T-helper 17 cell (primary cell): Measurements from ENCODE around the gene ORC5. TPM values are rescaled to one million over a fixed set of nuclear protein-coding genes. Genes with fewer than 3 reads are reported as not detected.
"Not testable (repeated sequence)": the region's sequence is repeated elsewhere in the genome, so short reads cannot be mapped to it uniquely, and the experiment has no call there.

ENCODE experiments used
- ATAC-seq: fragments of 150-1000 bp; cut with Tn5 transposase; 2 replicates; pipeline ENCODE4 v1.10.0; 2021; ENCODE audit warnings: mild to moderate bottlenecking, moderate library complexity
- DNase-seq, 3 donors: peaks; one replicate each; pipeline versions ENCODE4 v3.0.0 to v3.0.0-alpha.2; 2020 to 2021
- H3K9me3 ChIP-seq: one replicate; pipeline ENCODE4 v1.7.0; 2013; ENCODE audit warnings: low read length, mild to moderate bottlenecking; ENCODE audit not compliant: control insufficient read depth, poor library complexity, severe bottlenecking
- H3K27ac Mint-ChIP-seq: one replicate; pipeline ENCODE4 v1.8.0; 2022; ENCODE audit warnings: mild to moderate bottlenecking, moderate library complexity, mixed read lengths
- H3K27me3 Mint-ChIP-seq: one replicate; pipeline ENCODE4 v1.8.0; 2022; ENCODE audit warnings: mixed read lengths
- H3K36me3 Mint-ChIP-seq: one replicate; pipeline ENCODE4 v1.8.0; 2022; ENCODE audit warnings: low read depth, mixed read lengths
- H3K4me1 Mint-ChIP-seq: one replicate; pipeline ENCODE4 v1.8.0; 2022; ENCODE audit warnings: mild to moderate bottlenecking, mixed read lengths
- H3K4me3 Mint-ChIP-seq: one replicate; pipeline ENCODE4 v1.8.0; 2022; ENCODE audit warnings: mild to moderate bottlenecking, moderate library complexity, mixed read lengths
- total RNA-seq, 4 donors: library from RNA in 2 of 4; stranded (reverse) in 2 of 4; gene quantifications; one replicate each; pipeline ENCODE4 v1.2.3 and lab custom pipeline; 2022 to 2026

Gene ORC5
- total RNA-seq (10 to 100 TPM; 13.2 to 15.6 TPM), total RNA-seq (lab: John Stamatoyannopoulos, UW) (15.8 to 16.6 reads per million in 2 donors)

DNA sequence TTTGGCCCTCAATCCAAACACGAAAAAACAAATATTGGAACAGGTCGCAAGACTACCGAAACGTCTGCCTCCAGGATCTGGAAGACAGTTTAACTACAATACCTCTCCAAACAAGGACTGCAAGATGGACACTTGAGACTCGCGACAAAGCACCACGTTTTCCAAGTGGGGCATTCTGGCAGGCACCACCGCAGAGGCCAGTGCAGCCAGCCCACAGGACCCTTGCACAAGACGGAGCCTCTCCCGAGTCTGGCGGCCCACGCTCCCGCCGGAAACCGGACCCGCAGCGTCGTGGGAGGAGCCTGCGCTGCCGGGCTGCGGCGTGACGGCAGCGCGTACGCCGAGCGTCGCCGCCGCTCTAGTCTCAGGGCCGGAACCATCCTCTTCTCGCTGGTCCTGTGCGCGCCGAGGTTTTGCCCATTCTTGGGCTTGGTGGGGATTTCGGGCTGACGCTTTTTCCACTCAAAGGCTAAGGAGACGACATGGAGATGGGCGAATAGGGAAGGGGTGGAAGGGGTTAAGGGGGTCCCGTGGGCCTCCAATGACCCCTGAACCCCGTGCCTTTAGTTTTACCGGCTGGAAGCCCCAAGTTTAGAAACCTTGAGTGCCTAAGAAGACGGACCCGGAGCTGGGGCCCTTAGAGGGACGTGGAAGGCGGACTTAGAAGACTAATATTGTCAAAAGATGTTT is at the start of gene ORC5:
Gene ORC5 (minus strand): TSS at position 283 of the 690 bp plus-strand sequence. CDS start 109 bp downstream, at position 174.
- no peaks in the 10 kb centered on the region for H3K9me3 ChIP-seq
- DNase-seq (peak; percentile 55 to 60 (median 59)), ATAC-seq (peak; percentile 99)
- peak within 1 kb of the TSS; percentile 96 for H3K4me3 Mint-ChIP-seq
- peaks cover 6% of the 10 kb centered on the region for H3K36me3 Mint-ChIP-seq
- peaks cover 25% of the 10 kb centered on the region for H3K4me1 Mint-ChIP-seq
- peak within 1 kb of the TSS; percentile 96 for H3K27ac Mint-ChIP-seq
- peaks cover 23% of the 10 kb centered on the region for H3K27me3 Mint-ChIP-seq

DNA sequence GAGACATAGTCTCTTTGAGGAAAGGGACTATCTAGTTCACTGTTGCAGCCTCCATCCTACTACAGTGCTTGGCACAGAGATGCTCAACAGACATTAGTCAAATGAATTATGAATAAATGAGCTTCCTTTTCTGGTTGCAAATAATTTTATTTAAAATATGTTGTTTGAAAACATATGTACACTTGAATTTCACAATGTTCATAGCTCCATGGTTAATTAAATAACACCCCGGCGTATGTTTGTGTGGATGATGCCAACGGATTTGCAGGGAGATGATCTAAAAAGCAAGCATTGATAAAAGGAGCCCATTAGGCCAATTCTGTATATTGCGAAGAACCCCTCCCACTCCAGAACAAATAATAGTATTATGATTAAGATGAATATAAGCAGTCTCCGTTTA is 47.8 kb upstream of the ORC5 start:
- no peak overlapping the region for H3K4me3 Mint-ChIP-seq
- DNase-seq (no peak), ATAC-seq (no peak)
- H3K9me3 ChIP-seq: no peaks in the 10 kb centered on the region
- H3K4me1 Mint-ChIP-seq: no peaks in the 10 kb centered on the region
- no peak overlapping the region for H3K27ac Mint-ChIP-seq
- H3K36me3 Mint-ChIP-seq: no peaks in the 10 kb centered on the region
- H3K27me3 Mint-ChIP-seq: peaks cover 38% of the 10 kb centered on the region

DNA sequence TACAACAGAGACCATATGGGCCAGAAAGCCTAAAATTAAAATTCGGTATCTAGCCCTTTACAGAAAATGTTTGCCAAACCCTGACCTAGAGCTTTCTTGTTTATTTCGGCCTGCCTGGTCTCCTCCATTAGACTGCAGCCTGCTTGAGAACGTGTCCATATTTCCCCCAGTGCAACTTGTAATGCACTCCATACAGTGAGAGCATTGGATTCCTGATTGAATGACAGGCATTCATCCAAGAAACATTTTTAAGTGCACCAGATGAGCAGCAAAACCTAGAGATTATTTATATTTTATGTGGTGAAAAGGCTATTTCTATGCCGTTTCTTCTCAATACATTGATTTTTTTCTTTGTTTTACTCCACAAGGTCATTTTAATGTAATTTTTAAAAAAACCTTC is 47.4 kb upstream of the ORC5 start:
- DNase-seq (no peak), ATAC-seq (no peak)
- Mint-ChIP-seq H3K27me3 (peaks cover 34% of the 10 kb centered on the region), H3K4me1 (no peaks in the 10 kb centered on the region), H3K36me3 (no peaks in the 10 kb centered on the region), H3K4me3 (no peak overlapping the region), H3K27ac (no peak overlapping the region)
- no peaks in the 10 kb centered on the region for H3K9me3 ChIP-seq

DNA sequence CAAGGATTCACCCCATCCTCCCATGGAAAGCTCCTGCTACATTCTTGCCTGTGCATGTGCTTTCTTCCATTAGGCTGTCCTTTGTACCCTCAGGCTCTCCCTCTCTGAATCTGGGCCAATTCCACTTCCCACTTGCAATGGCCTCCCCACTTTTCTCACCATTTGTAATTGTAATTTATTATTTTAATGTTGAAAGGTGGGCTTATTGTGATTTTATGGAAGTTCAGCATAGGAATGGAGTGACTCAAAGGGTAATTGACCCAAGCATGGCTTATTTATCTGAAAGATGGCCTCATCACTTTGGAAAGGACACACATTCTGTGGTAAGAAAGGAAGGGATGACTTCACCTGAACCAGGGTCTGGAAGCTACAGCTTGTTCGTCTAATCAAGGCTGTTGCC is 46.9 kb upstream of the ORC5 start:
- peaks cover 1% of the 10 kb centered on the region for H3K36me3 Mint-ChIP-seq
- H3K4me1 Mint-ChIP-seq: no peaks in the 10 kb centered on the region
- peaks cover 37% of the 10 kb centered on the region for H3K27me3 Mint-ChIP-seq
- H3K9me3 ChIP-seq: no peaks in the 10 kb centered on the region
- H3K27ac Mint-ChIP-seq: no peak overlapping the region
- no peak overlapping the region for H3K4me3 Mint-ChIP-seq
- ATAC-seq (no peak), DNase-seq (no peak)

DNA sequence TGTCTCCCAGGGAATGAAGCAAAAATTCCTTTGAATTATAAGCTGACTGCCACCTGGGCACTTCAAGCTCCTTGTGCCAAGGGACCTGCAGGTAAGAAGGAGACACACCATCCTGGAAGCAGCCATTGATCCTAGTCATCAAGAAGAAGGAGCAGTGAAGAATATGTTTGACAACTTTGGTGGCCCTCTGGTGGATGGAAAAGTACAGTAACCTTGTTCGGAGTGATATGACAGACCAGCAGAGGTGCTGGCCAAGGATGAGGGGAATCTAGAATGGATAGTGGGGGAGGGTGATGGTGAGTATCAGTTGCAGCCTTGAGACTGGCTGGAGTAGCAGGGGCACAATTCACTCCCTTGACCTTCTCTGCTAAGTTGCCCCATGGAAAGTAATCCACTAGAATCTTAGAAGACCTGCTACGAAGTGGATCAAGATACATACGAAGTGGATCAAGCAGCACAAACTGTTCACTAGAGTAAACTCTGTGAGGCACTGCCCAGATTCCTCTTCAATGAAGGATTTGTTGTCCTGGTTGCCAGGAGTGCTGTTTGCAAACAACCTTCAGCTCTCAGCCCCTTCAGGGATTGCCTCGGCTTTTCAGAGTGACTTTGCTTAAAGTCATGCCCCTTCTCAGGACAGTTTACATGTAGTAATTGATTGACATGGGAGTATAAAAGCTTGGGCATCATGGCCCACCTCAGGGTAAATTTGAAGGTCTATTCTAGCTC is 44.8 kb upstream of the ORC5 start:
- Mint-ChIP-seq H3K4me3 (no peak overlapping the region), H3K27me3 (peaks cover 47% of the 10 kb centered on the region), H3K36me3 (peaks cover 2% of the 10 kb centered on the region), H3K4me1 (no peaks in the 10 kb centered on the region), H3K27ac (no peak overlapping the region)
- H3K9me3 ChIP-seq: no peaks in the 10 kb centered on the region
- DNase-seq (no peak), ATAC-seq (no peak)

DNA sequence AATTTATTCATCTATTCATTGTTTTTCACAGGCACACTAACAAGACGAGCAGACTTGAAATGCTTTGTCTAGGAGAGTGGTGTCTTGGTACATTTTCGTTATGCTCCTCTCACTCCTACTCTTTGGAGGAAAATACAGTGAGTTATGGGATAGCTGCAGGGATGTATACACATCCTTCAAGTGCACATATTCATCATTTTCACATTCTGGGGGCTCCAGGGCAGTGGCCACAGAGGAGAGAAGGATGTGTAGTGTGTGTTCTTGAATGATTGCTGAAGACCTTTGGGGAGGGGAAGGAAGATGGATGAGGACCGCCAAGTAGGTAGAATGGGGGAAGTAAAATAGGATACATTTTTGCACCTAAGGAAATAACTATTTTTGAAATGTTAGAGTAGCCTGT is 34.8 kb upstream of the ORC5 start:
- H3K4me3 Mint-ChIP-seq: no peak overlapping the region
- ATAC-seq (no peak), DNase-seq (no peak)
- H3K27ac Mint-ChIP-seq: no peak overlapping the region
- H3K36me3 Mint-ChIP-seq: peaks cover 5% of the 10 kb centered on the region
- H3K4me1 Mint-ChIP-seq: peaks cover 9% of the 10 kb centered on the region
- H3K27me3 Mint-ChIP-seq: peaks cover 56% of the 10 kb centered on the region
- H3K9me3 ChIP-seq: no peaks in the 10 kb centered on the region

DNA sequence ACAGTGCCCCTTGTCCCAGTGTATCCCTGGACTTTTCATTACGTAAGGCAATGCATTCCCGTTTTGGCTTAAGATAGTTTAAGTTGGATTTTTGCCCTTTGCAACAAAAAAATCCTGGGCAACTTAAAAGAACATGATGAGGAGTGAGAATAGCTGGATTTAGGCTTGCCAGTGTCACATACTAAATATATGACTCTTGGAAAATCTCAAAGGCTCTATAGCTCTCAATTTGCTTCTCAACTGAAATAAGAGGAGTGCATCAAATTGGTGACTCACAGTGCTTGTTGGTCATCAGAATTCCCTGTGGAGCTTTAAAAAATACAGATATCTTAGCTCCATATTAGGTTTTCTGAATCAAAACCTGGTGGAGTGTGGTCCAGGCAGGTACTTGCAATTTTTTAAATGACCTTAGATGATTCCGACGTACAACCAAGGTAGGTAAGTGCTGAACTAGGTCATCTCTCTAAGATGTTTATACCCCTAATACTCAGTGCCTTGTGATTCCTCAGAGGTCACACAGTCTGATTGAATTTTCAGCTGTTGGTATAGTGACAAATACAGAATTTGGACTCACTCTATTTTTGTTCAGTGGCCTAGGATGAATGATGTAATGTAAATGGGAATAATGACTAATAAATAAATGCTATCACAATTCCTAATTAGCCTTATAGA is 33.9 kb upstream of the ORC5 start:
- H3K27me3 Mint-ChIP-seq: peaks cover 56% of the 10 kb centered on the region
- no peaks in the 10 kb centered on the region for H3K9me3 ChIP-seq
- no peak overlapping the region for H3K27ac Mint-ChIP-seq
- ATAC-seq (no peak), DNase-seq (no peak)
- no peak overlapping the region for H3K4me3 Mint-ChIP-seq
- peaks cover 9% of the 10 kb centered on the region for H3K4me1 Mint-ChIP-seq
- H3K36me3 Mint-ChIP-seq: peaks cover 5% of the 10 kb centered on the region

DNA sequence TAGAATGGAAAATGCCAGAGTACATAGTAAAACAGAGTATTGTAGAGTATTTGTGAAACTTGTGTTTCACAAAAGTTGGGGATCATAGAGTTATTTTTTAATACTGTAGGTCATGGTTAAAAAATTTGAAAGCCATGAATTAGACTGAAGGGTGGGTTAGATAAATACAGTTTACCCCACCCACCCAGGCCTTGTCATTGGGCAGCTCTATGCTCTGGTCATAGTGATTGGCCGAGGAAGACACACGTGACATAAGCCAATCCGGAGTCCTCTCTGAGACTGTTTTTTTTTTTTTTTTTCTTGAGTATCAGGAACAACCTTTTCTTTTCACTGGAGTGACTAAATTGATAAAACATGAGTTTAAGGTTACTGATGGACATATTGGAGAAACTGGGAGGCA is 33.3 kb upstream of the ORC5 start:
- peaks cover 9% of the 10 kb centered on the region for H3K4me1 Mint-ChIP-seq
- peaks cover 5% of the 10 kb centered on the region for H3K36me3 Mint-ChIP-seq
- DNase-seq: no peak
- no peak overlapping the region for H3K4me3 Mint-ChIP-seq
- H3K27ac Mint-ChIP-seq: no peak overlapping the region
- H3K9me3 ChIP-seq: no peaks in the 10 kb centered on the region
- peaks cover 58% of the 10 kb centered on the region for H3K27me3 Mint-ChIP-seq
- ATAC-seq: no peak

DNA sequence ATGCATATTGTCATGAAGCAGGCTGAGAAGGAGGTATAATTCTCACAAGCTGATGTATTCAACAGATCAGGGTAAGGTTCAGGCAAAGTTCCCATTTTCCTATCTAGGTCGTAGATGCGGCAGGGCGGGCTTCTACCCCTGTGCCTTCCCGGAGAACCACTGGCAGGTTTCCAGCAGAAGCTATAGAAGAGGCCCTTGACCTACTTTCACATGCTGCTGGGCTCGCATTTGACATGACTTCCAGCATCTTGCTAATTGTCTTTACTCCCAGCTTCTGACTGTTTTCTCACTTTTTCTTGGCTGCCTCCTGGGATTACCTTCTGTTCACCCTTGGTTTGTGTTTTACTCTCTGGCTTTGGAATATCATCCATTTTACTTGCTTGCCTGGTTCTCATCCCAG is 32.6 kb upstream of the ORC5 start:
- ATAC-seq: no peak
- H3K4me3 Mint-ChIP-seq: no peak overlapping the region
- H3K27me3 Mint-ChIP-seq: peaks cover 58% of the 10 kb centered on the region
- no peak for DNase-seq
- no peaks in the 10 kb centered on the region for H3K9me3 ChIP-seq
- peaks cover 5% of the 10 kb centered on the region for H3K36me3 Mint-ChIP-seq
- no peak overlapping the region for H3K27ac Mint-ChIP-seq
- H3K4me1 Mint-ChIP-seq: peaks cover 9% of the 10 kb centered on the region

DNA sequence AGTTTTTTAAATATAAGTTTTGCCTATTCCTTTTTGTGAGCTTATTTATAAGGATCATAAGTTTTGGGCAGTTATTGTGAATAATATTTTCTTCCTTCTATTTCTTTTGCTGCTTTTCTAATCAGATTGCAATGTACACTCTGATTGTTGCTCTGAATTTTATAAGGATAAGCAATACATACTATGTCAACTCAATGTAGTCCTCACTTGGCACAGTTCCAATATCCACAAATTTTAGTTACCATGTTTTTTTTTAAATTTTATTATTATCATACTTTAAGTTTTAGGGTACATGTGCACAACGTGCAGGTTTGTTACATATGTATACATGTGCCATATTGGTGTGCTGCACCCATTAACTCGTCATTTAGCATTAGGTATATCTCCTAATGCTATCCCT is 27.2 kb upstream of the ORC5 start:
- H3K4me3 Mint-ChIP-seq, H3K36me3 Mint-ChIP-seq, DNase-seq, ATAC-seq, H3K9me3 ChIP-seq, H3K27ac Mint-ChIP-seq, H3K4me1 Mint-ChIP-seq: not testable (repeated sequence)
- H3K27me3 Mint-ChIP-seq: peaks cover 51% of the 10 kb centered on the region

DNA sequence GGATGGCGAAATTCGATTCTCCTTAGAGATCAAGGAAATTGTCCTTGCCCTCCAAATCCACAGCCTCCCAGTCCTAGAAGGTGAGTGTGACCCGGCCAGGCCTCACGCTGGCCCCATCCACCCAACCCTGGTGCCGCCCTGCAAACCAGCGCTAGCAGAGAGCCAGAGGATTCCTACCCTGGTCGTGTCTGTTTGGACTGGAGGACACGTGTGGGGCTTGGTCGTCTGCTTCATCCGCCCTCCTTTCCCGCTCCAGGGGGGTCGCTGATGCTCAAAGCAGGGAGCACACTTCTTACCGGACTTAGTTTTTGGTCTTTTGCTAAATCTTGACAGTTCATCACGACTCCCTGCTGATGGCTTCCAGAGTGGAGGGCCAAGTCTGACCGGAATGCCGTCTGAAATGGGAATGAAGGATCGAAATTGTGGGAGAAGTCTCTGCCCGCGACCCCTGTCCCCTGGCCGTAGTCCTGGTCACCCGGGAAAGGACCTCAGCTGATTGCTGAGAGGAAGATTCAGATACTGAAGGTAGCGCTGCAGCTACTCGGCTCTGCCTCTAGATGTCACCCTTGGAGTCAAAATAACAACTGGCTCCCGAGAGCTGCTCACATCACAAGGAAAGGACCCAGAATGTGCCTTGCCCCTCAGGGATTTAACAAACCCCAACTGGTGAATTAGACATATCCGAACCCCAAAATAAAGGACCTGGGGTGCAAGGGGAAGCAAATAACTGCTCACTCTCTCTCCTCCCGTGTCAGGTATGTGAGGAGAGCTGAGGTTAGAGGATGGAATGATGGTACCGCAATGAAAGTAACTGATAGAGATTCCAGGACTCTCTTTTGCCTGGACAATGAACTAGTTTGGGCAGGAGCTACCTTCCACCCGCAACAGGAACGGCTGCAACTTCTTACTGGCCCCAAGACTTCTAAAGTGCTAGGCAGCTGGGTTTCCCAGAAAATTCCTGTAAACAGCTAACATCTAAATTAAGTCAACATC is 23.5 kb upstream of the ORC5 start:
- ATAC-seq (peak; percentile 77), DNase-seq (peak in 2 of 3 donors; percentile 7 to 9)
- Mint-ChIP-seq H3K27ac (no peak overlapping the region), H3K36me3 (no peaks in the 10 kb centered on the region), H3K27me3 (peaks cover 49% of the 10 kb centered on the region), H3K4me1 (no peaks in the 10 kb centered on the region), H3K4me3 (no peak overlapping the region)
- H3K9me3 ChIP-seq: no peaks in the 10 kb centered on the region

DNA sequence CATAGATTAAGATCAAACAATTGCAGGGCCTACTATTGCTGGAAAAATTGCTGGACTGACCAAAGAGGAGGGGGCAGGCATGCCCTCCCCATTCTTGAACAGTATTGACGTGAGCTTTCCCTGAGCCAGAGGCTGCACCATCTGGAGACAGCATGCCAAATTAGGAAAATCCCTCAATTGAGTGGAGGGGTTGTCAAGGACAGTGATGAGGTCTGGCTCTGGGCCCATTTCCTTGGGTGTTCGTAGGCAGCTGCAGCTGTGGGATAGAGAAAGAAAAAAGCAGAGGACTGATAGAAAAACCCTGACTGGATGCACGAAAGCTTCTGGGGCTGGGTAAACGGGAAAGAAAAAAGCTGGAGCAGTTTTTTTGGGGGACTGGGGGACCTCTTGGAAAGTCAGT is 22.8 kb upstream of the ORC5 start:
- Mint-ChIP-seq H3K36me3 (no peaks in the 10 kb centered on the region), H3K27me3 (peaks cover 49% of the 10 kb centered on the region), H3K27ac (no peak overlapping the region), H3K4me3 (no peak overlapping the region), H3K4me1 (no peaks in the 10 kb centered on the region)
- no peak for ATAC-seq
- no peak for DNase-seq
- H3K9me3 ChIP-seq: no peaks in the 10 kb centered on the region
